Ishikawa (cell line): ENCODE results near the gene GM2A.

ENCODE experiments used
- CEBPB ChIP-seq: IDR thresholded peaks from 2 replicates; pipeline ENCODE4 v1.6.1; 2012
- CREB1 ChIP-seq: IDR thresholded peaks from 2 replicates; pipeline ENCODE4 v1.6.1; 2012; ENCODE audit warnings: low read depth
- EGR1 ChIP-seq: IDR thresholded peaks from 2 replicates; pipeline ENCODE4 v1.6.1; 2012
- EP300 ChIP-seq: IDR thresholded peaks from 2 replicates; pipeline ENCODE4 v1.6.1; 2012; ENCODE audit warnings: borderline replicate concordance
- FOXM1 ChIP-seq: IDR thresholded peaks from 2 replicates; pipeline ENCODE4 v1.6.1; 2012; ENCODE audit warnings: low read depth, borderline replicate concordance
- NFIC ChIP-seq: IDR thresholded peaks from 2 replicates; pipeline ENCODE4 v1.6.1; 2012
- RAD21 ChIP-seq: IDR thresholded peaks from 2 replicates; pipeline ENCODE4 v1.6.1; 2012; ENCODE audit warnings: low read depth
- REST ChIP-seq: IDR thresholded peaks from 2 replicates; pipeline ENCODE4 v1.6.1; 2012; ENCODE audit warnings: low read depth, mild to moderate bottlenecking
- TAF1 ChIP-seq: IDR thresholded peaks from 2 replicates; pipeline ENCODE4 v1.6.1; 2012; ENCODE audit warnings: low read depth, mild to moderate bottlenecking
- TCF12 ChIP-seq: IDR thresholded peaks from 2 replicates; pipeline ENCODE4 v1.6.1; 2012; ENCODE audit warnings: low read depth
- TEAD4 ChIP-seq: IDR thresholded peaks from 2 replicates; pipeline ENCODE4 v1.6.1; 2012
- YY1 ChIP-seq: IDR thresholded peaks from 2 replicates; pipeline ENCODE4 v1.6.1; 2012; ENCODE audit warnings: low read depth
- ZBTB7A ChIP-seq: IDR thresholded peaks from 2 replicates; pipeline ENCODE4 v1.6.1; 2012; ENCODE audit warnings: low read depth
- TF ChIP-seq, protein P1 (sequence below): IDR thresholded peaks from 2 replicates; pipeline ENCODE4 v1.6.1; 2012
- TF ChIP-seq, protein P2 (sequence below): IDR thresholded peaks from 2 replicates; pipeline ENCODE4 v1.6.1; 2012

Gene GM2A

GRCh38 chr5:151258816-151259215, 5.8 kb downstream of the GM2A start:
- TF ChIP-seq TCF12 (no peak), CREB1 (no peak), TAF1 (no peak), TEAD4 (no peak), FOXM1 (no peak), CEBPB (no peak), ZBTB7A (no peak), EP300 (no peak), NFIC (no peak), YY1 (no peak), RAD21 (no peak), EGR1 (no peak), REST (no peak)
- TF ChIP-seq, protein P1, sequence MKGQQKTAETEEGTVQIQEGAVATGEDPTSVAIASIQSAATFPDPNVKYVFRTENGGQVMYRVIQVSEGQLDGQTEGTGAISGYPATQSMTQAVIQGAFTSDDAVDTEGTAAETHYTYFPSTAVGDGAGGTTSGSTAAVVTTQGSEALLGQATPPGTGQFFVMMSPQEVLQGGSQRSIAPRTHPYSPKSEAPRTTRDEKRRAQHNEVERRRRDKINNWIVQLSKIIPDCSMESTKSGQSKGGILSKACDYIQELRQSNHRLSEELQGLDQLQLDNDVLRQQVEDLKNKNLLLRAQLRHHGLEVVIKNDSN, result no peak
- TF ChIP-seq, protein P2, sequence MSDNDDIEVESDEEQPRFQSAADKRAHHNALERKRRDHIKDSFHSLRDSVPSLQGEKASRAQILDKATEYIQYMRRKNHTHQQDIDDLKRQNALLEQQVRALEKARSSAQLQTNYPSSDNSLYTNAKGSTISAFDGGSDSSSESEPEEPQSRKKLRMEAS, result no peak

DNA sequence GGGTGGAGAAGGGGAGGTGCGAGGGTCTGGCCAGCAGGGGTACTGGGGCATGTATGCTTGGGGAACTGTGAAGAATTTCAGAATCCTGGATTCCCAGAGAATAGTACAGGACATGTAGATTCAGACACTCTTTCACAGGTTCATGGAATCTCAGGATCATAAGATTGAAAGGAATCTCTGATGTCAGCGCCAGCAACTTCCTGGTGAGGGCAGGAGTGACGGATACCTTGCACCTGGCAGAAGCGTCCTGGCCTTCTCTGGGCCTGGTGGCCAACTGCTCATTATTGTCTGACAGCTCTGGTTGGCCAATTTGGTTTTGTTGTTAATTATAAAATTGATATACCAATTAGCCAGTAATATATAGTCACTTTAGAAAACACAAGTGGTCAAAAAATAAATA, 6.9 kb downstream of the GM2A start:
- no peak for TF ChIP-seq YY1

GRCh38 chr5:151262532-151262931, 9.5 kb downstream of the GM2A start:
- no peak for TF ChIP-seq CEBPB
- no peak for TF ChIP-seq RAD21
- no peak for TF ChIP-seq ZBTB7A
- no peak for TF ChIP-seq EGR1
- TF ChIP-seq TAF1, result no peak
- TF ChIP-seq FOXM1, result no peak
- no peak for TF ChIP-seq TCF12
- TF ChIP-seq REST, result no peak
- no peak for TF ChIP-seq EP300
- no peak for TF ChIP-seq CREB1
- TF ChIP-seq, protein P1, result no peak
- TF ChIP-seq YY1, result no peak
- no peak for TF ChIP-seq TEAD4

GRCh38 chr5:151264113-151264512, 11.1 kb downstream of the GM2A start:
- TF ChIP-seq EGR1 (no peak), TCF12 (no peak), TAF1 (no peak), RAD21 (no peak), NFIC (no peak), ZBTB7A (no peak), CREB1 (no peak), FOXM1 (no peak), YY1 (no peak), CEBPB (no peak), REST (no peak), EP300 (no peak), TEAD4 (no peak)
- TF ChIP-seq, protein P1, result no peak
- TF ChIP-seq, protein P2, result no peak
